HEK293 (cell line): Measurements from ENCODE around the gene NUP43.
A peak's percentile ranks its signal among the peaks of the same experiment; 100 is the strongest.

ENCODE experiments used
- CTCF ChIA-PET: fragments of 350-600 bp; formaldehyde crosslinking; extraction: SDS; loops from one replicate; lab custom pipeline; 2021; ENCODE audit warnings: antibody characterized with exemption; lab: Yijun Ruan, JAX
- POLR2A ChIA-PET: fragments of 300-600 bp; formaldehyde crosslinking; extraction: SDS; loops from one replicate; lab custom pipeline; 2020; ENCODE audit warnings: antibody characterized with exemption, inconsistent platforms; lab: Yijun Ruan, JAX
- H3K27ac ChIP-seq: fragments of 200-500 bp; sonication (Bioruptor generic); 2 replicates; pipeline ENCODE4 v1.5.1; 2014; ENCODE audit warnings: low read depth, low read length, control low read depth, inconsistent platforms; ENCODE audit errors: extremely low read depth
- H3K36me3 ChIP-seq, 2 experiments: fragments of 200-500 bp in 1 of 2; sonication (Bioruptor generic) in 1 of 2; 1 replicate in 1 of 2; 2 replicates in 1 of 2; pipeline ENCODE4 v1.5.1; 2014 to 2017; ENCODE audit warnings: inconsistent platforms in 2 of 2, low read length in 2 of 2; ENCODE audit not compliant: control insufficient read depth in 2 of 2, insufficient read depth in 1 of 2
- H3K4me1 ChIP-seq: fragments of 200-500 bp; sonication (Bioruptor generic); 2 replicates; pipeline ENCODE4 v1.5.1; 2014; ENCODE audit warnings: mild to moderate bottlenecking, low read length, inconsistent platforms; ENCODE audit not compliant: control insufficient read depth, insufficient read depth
- H3K4me3 ChIP-seq: 2 replicates; pipeline ENCODE4 v1.5.1; 2011; ENCODE audit warnings: low read depth, mild to moderate bottlenecking, control low read depth, low read length, moderate library complexity
- H3K9me3 ChIP-seq: fragments of 200-500 bp; sonication (Bioruptor generic); 2 replicates; pipeline ENCODE4 v1.5.1; 2014; ENCODE audit warnings: low read depth, low read length, inconsistent platforms; ENCODE audit not compliant: control insufficient read depth, insufficient read depth
- AEBP2 ChIP-seq: fragments of 450-650 bp; formaldehyde crosslinking; IDR thresholded peaks from 2 replicates; pipeline ENCODE4 v1.5.1; 2016; ENCODE audit warnings: missing biosample characterization, missing genetic modification characterization, borderline replicate concordance
- GLI4 ChIP-seq: fragments of 450-650 bp; formaldehyde crosslinking; IDR thresholded peaks from 2 replicates; pipeline ENCODE4 v1.5.1; 2016; ENCODE audit warnings: missing biosample characterization, missing genetic modification characterization
- HIC1 ChIP-seq: fragments of 450-650 bp; formaldehyde crosslinking; IDR thresholded peaks from 2 replicates; pipeline ENCODE4 v1.5.1; 2016; ENCODE audit warnings: missing biosample characterization, missing genetic modification characterization
- KLF17 ChIP-seq: fragments of 450-650 bp; formaldehyde crosslinking; IDR thresholded peaks from 2 replicates; pipeline ENCODE4 v1.5.1; 2016; ENCODE audit warnings: missing biosample characterization, missing genetic modification characterization
- PRDM10 ChIP-seq: fragments of 450-650 bp; formaldehyde crosslinking; IDR thresholded peaks from 2 replicates; pipeline ENCODE4 v1.5.1; 2016; ENCODE audit warnings: missing biosample characterization, missing genetic modification characterization
- PRDM2 ChIP-seq: fragments of 450-650 bp; formaldehyde crosslinking; IDR thresholded peaks from 2 replicates; pipeline ENCODE4 v1.5.1; 2016; ENCODE audit warnings: missing biosample characterization, missing genetic modification characterization, borderline replicate concordance
- ZEB2 ChIP-seq: fragments of 450-650 bp; formaldehyde crosslinking; IDR thresholded peaks from 2 replicates; pipeline ENCODE4 v1.5.1; 2016; ENCODE audit warnings: missing biosample characterization, missing genetic modification characterization
- ZNF114 ChIP-seq: fragments of 450-650 bp; formaldehyde crosslinking; IDR thresholded peaks from 2 replicates; pipeline ENCODE4 v1.5.0; 2017; ENCODE audit warnings: missing biosample characterization, missing genetic modification characterization
- ZNF2 ChIP-seq: fragments of 450-650 bp; formaldehyde crosslinking; IDR thresholded peaks from 2 replicates; pipeline ENCODE4 v1.5.1; 2016; ENCODE audit warnings: missing biosample characterization, missing genetic modification characterization
- ZNF214 ChIP-seq: fragments of 450-650 bp; formaldehyde crosslinking; IDR thresholded peaks from 2 replicates; pipeline ENCODE4 v1.5.1; 2017; ENCODE audit warnings: missing biosample characterization, mild to moderate bottlenecking, missing genetic modification characterization, borderline replicate concordance
- ZNF629 ChIP-seq: fragments of 450-650 bp; formaldehyde crosslinking; IDR thresholded peaks from 2 replicates; pipeline ENCODE4 v1.5.1; 2017; ENCODE audit warnings: missing biosample characterization, missing genetic modification characterization
- ZNF654 ChIP-seq: fragments of 450-650 bp; formaldehyde crosslinking; IDR thresholded peaks from 2 replicates; pipeline ENCODE4 v1.5.1; 2016; ENCODE audit warnings: low read depth, missing biosample characterization, missing genetic modification characterization
- ZNF658 ChIP-seq: fragments of 450-650 bp; formaldehyde crosslinking; IDR thresholded peaks from 2 replicates; pipeline ENCODE4; 2016; ENCODE audit warnings: missing biosample characterization, missing genetic modification characterization
- ZNF660 ChIP-seq: fragments of 450-650 bp; IDR thresholded peaks from 2 replicates; pipeline ENCODE4 v1.5.1; 2018; ENCODE audit warnings: missing biosample characterization, mild to moderate bottlenecking, missing genetic modification characterization
- ZSCAN18 ChIP-seq: fragments of 450-650 bp; formaldehyde crosslinking; IDR thresholded peaks from 2 replicates; pipeline ENCODE4 v1.5.1; 2016; ENCODE audit warnings: missing biosample characterization, missing genetic modification characterization
- ZSCAN30 ChIP-seq: fragments of 450-650 bp; IDR thresholded peaks from 2 replicates; pipeline ENCODE4 v1.5.1; 2018; ENCODE audit warnings: missing biosample characterization, mild to moderate bottlenecking, missing genetic modification characterization, moderate library complexity
- TF ChIP-seq, protein P1 (sequence below): fragments of 450-650 bp; formaldehyde crosslinking; IDR thresholded peaks from 2 replicates; pipeline ENCODE4 v1.5.1; 2016; ENCODE audit warnings: missing biosample characterization, missing genetic modification characterization

NUP43 gene

DNA sequence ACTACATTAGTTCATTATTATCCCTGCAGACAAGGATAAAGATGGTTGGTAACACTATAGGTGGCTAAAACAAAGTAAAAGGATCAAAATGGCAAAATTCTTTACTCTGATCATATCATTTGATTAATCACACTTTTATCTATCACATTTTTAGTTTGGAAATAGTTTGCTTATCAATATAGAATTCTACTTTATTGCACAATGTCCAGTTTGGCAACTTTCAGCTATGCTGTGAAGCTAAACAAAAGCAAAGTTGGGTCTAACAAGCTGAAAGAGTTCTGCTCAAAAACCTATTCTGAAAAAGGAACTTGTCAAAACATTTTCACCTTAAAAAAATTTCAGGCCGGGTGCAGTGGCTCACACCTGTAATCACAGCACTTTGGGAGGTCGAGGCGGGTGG lies 20.5 kb downstream of the NUP43 start (continued):
- no peak for TF ChIP-seq PRDM10 (tag by site-specific recombination)
- no peak for TF ChIP-seq ZNF214 (tag by site-specific recombination)
- TF ChIP-seq, protein P1, sequence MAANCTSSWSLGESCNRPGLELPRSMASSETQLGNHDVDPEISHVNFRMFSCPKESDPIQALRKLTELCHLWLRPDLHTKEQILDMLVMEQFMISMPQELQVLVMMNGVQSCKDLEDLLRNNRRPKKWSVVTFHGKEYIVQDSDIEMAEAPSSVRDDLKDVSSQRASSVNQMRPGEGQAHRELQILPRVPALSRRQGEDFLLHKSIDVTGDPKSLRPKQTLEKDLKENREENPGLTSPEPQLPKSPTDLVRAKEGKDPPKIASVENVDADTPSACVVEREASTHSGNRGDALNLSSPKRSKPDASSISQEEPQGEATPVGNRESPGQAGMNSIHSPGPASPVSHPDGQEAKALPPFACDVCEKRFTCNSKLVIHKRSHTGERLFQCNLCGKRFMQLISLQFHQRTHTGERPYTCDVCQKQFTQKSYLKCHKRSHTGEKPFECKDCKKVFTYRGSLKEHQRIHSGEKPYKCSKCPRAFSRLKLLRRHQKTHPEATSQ (tag by site-specific recombination), result no peak
- no peak for TF ChIP-seq HIC1
- no peak for TF ChIP-seq KLF17
- TF ChIP-seq ZNF654 (tag by site-specific recombination), result no peak
- TF ChIP-seq GLI4 (tag by site-specific recombination), result no peak
- no peak for TF ChIP-seq AEBP2 (tag by site-specific recombination)
- TF ChIP-seq ZNF658 (tag by site-specific recombination), result no peak
- no peak for TF ChIP-seq ZSCAN18 (tag by site-specific recombination)

- Histone ChIP-seq H3K27ac (no peak overlapping the region), H3K4me1 (no peaks in the 10 kb centered on the region), H3K9me3 (no peaks in the 10 kb centered on the region), H3K36me3 (peaks cover 25 to 61% of the 10 kb centered on the region in 2 experiments), H3K4me3 (no peak overlapping the region)
- ChIA-PET POLR2A (interaction anchor here (0.7 to 1.3 kb wide), 4 partner anchors 110 to 456 kb away, joined by 3 to 4 read pairs (median 3); no protein-coding TSS in a partner anchor), CTCF (interaction anchor here (0.6 to 2.0 kb wide), 13 partner anchors 10 to 322 kb away, joined by 3 to 12 read pairs (median 4); partner anchors contain the start of genes NUP43 and PPIL4)
- TF ChIP-seq ZNF654 (tag by site-specific recombination) (peak; percentile 91), ZNF114 (tag by site-specific recombination) (no peak), ZNF2 (peak; percentile 82), ZEB2 (tag by site-specific recombination) (0 out of 2 replicates have a peak, but pooled peaks have one; percentile 37), ZSCAN30 (peak; percentile 65), ZNF629 (peak; percentile 33; the same call in 1 of the 2 replicates), ZNF660 (tag by site-specific recombination) (peak; percentile 97), PRDM2 (no peak)
These were observed 22.4 kb downstream of the NUP43 start for GRCh38 chr6:149723771-149724417.
